ENCODE measurements around the gene WFS1.
A peak's percentile ranks its signal among the peaks of the same experiment; 100 is the strongest.

Gene WFS1

DNA sequence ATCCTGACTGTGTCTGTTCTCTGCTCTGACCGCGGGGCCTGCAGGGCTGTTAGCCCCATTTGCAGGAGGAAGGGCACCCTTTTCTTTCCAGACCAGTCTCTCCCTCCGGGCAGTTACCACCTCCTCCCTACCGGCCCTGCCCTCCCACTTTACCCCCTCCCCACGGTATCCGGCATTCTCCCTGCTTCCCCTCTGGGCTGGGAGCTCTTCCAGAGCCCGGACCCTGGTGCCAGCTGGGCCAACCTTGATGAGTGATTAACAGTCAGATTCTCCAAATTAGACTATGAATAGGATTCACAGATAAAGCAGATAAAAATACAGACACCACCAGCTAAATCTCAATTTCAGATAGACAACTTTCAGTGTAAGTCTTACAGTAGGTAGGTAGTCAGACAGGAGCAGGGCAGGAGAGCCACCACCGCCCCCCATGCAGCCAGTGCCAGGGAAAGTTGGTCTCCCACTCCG, 23.4 kb upstream of the WFS1 start:
- H3K4me3 ChIP-seq (ENCODE audit: low read depth, low read length) = no peak overlapping the region
- TF ChIP-seq, protein P1, sequence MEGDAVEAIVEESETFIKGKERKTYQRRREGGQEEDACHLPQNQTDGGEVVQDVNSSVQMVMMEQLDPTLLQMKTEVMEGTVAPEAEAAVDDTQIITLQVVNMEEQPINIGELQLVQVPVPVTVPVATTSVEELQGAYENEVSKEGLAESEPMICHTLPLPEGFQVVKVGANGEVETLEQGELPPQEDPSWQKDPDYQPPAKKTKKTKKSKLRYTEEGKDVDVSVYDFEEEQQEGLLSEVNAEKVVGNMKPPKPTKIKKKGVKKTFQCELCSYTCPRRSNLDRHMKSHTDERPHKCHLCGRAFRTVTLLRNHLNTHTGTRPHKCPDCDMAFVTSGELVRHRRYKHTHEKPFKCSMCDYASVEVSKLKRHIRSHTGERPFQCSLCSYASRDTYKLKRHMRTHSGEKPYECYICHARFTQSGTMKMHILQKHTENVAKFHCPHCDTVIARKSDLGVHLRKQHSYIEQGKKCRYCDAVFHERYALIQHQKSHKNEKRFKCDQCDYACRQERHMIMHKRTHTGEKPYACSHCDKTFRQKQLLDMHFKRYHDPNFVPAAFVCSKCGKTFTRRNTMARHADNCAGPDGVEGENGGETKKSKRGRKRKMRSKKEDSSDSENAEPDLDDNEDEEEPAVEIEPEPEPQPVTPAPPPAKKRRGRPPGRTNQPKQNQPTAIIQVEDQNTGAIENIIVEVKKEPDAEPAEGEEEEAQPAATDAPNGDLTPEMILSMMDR (IDR thresholded peaks at IDR 0.05; ENCODE audit: low read depth, low read length) = no peak

DNA sequence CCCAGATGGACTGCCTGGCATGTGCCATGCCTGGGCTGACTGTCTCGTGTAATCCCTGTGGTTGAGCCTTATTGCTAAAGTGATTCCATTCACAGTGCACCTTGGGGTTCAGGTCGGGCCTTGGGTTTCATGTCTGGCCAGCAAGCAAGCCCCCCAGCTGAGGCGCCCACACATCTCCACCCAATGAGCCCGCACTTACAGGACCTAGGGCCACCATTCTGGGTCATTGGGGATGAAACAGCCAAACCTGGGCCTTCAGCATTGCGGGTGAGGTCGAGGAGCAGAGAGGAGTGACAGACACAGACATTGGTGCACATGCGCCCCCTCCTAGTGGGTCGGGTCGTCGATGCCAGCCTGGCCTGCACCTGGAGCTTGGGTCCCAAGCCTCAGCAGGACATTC, 21.3 kb upstream of the WFS1 start:
- TF ChIP-seq, protein P1 (IDR thresholded peaks at IDR 0.05; ENCODE audit: low read depth, low read length) = no peak
- H3K4me3 ChIP-seq (ENCODE audit: low read depth, low read length) = no peak overlapping the region

GRCh38 chr4:6250235-6250983, 19.2 kb upstream of the WFS1 start:
- TF ChIP-seq, protein P1 (IDR thresholded peaks at IDR 0.05; ENCODE audit: low read depth, low read length) = peak; percentile 53
- H3K4me3 ChIP-seq (ENCODE audit: low read depth, low read length) = no peak overlapping the region

GRCh38 chr4:6250984-6251295, 18.7 kb upstream of the WFS1 start:
- TF ChIP-seq, protein P1 (IDR thresholded peaks at IDR 0.05; ENCODE audit: low read depth, low read length) = no peak
- H3K4me3 ChIP-seq (ENCODE audit: low read depth, low read length) = no peak overlapping the region

GRCh38 chr4:6251365-6251764, 18.3 kb upstream of the WFS1 start:
- TF ChIP-seq, protein P1 (IDR thresholded peaks at IDR 0.05; ENCODE audit: low read depth, low read length) = no peak

GRCh38 chr4:6252051-6252450, 17.6 kb upstream of the WFS1 start:
- no peak overlapping the region for H3K4me3 ChIP-seq (ENCODE audit: low read depth, low read length)

More at GRCh38 chr4:6251365-6251764, 18.3 kb upstream of the WFS1 start:
- H3K4me3 ChIP-seq (ENCODE audit: low read depth, low read length) = no peak overlapping the region

GRCh38 chr4:6253111-6253510, 16.5 kb upstream of the WFS1 start:
- H3K4me3 ChIP-seq (ENCODE audit: low read depth, low read length) = no peak overlapping the region
- TF ChIP-seq, protein P1 (IDR thresholded peaks at IDR 0.05; ENCODE audit: low read depth, low read length) = no peak

More at GRCh38 chr4:6252051-6252450, 17.6 kb upstream of the WFS1 start:
- TF ChIP-seq, protein P1 (IDR thresholded peaks at IDR 0.05; ENCODE audit: low read depth, low read length) = no peak
